Measurements from ENCODE around the gene ZBTB8B.
"Not testable (repeated sequence)": the region's sequence is repeated elsewhere in the genome, so short reads cannot be mapped to it uniquely, and the experiment has no call there.

ZBTB8B gene

GRCh38 chr1:32474954-32475353, 10.1 kb downstream of the ZBTB8B start:
- no peaks in the 10 kb centered on the region for H3K27me3 ChIP-seq (replicated peaks; ENCODE audit: insufficient read depth, low read length)
- H3K36me3 ChIP-seq (replicated peaks; ENCODE audit: insufficient read depth, low read length): no peaks in the 10 kb centered on the region
- H3K27ac ChIP-seq (ENCODE audit: low read length): no peak overlapping the region
- TF ChIP-seq CTCF (IDR thresholded peaks at IDR 0.05; ENCODE audit: low read length): no peak
- TF ChIP-seq EZH2phosphoT487 (IDR thresholded peaks at IDR 0.05; ENCODE audit: low read length): no peak
- TF ChIP-seq EZH2 (optimal IDR thresholded peaks at IDR 0.05; ENCODE audit: low read depth, low read length): no peak
- H3F3A ChIP-seq (ENCODE audit: insufficient read depth, low read length): no peaks in the 10 kb centered on the region
- H3K9me2 ChIP-seq (replicated peaks; ENCODE audit: insufficient read depth, low read length): no peaks in the 10 kb centered on the region
- no peaks in the 10 kb centered on the region for H4K20me1 ChIP-seq (ENCODE audit: insufficient read depth, low read length)
- no peak overlapping the region for H3K4me2 ChIP-seq (ENCODE audit: low read depth, low read length)
- no peaks in the 10 kb centered on the region for H3K79me2 ChIP-seq (ENCODE audit: low read length)
- no peak overlapping the region for H2AFZ ChIP-seq (ENCODE audit: low read length)
- no peaks in the 10 kb centered on the region for H3K9me3 ChIP-seq (replicated peaks; ENCODE audit: insufficient read depth, low read length)
- DNase-seq: no peak
- H3K4me3 ChIP-seq (ENCODE audit: low read length): no peak overlapping the region
- H3K4me1 ChIP-seq (ENCODE audit: low read length): no peaks in the 10 kb centered on the region
- no peak overlapping the region for H3K9ac ChIP-seq (ENCODE audit: low read length)

GRCh38 chr1:32480003-32480402, 15.1 kb downstream of the ZBTB8B start:
- Histone ChIP-seq H3F3A (ENCODE audit: insufficient read depth, low read length) (no peaks in the 10 kb centered on the region), H3K4me2 (ENCODE audit: low read depth, low read length) (no peak overlapping the region), H3K9me2 (replicated peaks; ENCODE audit: insufficient read depth, low read length) (no peaks in the 10 kb centered on the region), H3K4me1 (ENCODE audit: low read length) (no peaks in the 10 kb centered on the region), H4K20me1 (ENCODE audit: insufficient read depth, low read length) (no peaks in the 10 kb centered on the region), H2AFZ (ENCODE audit: low read length) (no peak overlapping the region), H3K9ac (ENCODE audit: low read length) (no peak overlapping the region), H3K27me3 (replicated peaks; ENCODE audit: insufficient read depth, low read length) (no peaks in the 10 kb centered on the region), H3K27ac (ENCODE audit: low read length) (no peak overlapping the region), H3K79me2 (ENCODE audit: low read length) (no peaks in the 10 kb centered on the region), H3K4me3 (ENCODE audit: low read length) (no peak overlapping the region), H3K36me3 (replicated peaks; ENCODE audit: insufficient read depth, low read length) (no peaks in the 10 kb centered on the region), H3K9me3 (replicated peaks; ENCODE audit: insufficient read depth, low read length) (no peaks in the 10 kb centered on the region)
- no peak for TF ChIP-seq EZH2 (optimal IDR thresholded peaks at IDR 0.05; ENCODE audit: low read depth, low read length)
- TF ChIP-seq CTCF (IDR thresholded peaks at IDR 0.05; ENCODE audit: low read length): no peak
- no peak for TF ChIP-seq EZH2phosphoT487 (IDR thresholded peaks at IDR 0.05; ENCODE audit: low read length)
- DNase-seq: no peak

- H3K9me3 ChIP-seq (replicated peaks; ENCODE audit: insufficient read depth, low read length): no peaks in the 10 kb centered on the region
- no peaks in the 10 kb centered on the region for H3F3A ChIP-seq (ENCODE audit: insufficient read depth, low read length)
- H3K9ac ChIP-seq (ENCODE audit: low read length): no peak overlapping the region
- H2AFZ ChIP-seq (ENCODE audit: low read length): no peak overlapping the region
- H3K36me3 ChIP-seq (replicated peaks; ENCODE audit: insufficient read depth, low read length): no peaks in the 10 kb centered on the region
- TF ChIP-seq EZH2phosphoT487 (IDR thresholded peaks at IDR 0.05; ENCODE audit: low read length): no peak
- no peak for TF ChIP-seq EZH2 (optimal IDR thresholded peaks at IDR 0.05; ENCODE audit: low read depth, low read length)
- TF ChIP-seq CTCF (IDR thresholded peaks at IDR 0.05; ENCODE audit: low read length): no peak
- DNase-seq: no peak
- no peaks in the 10 kb centered on the region for H3K79me2 ChIP-seq (ENCODE audit: low read length)
- no peak overlapping the region for H3K27ac ChIP-seq (ENCODE audit: low read length)
- H4K20me1 ChIP-seq (ENCODE audit: insufficient read depth, low read length): no peaks in the 10 kb centered on the region
- no peak overlapping the region for H3K4me3 ChIP-seq (ENCODE audit: low read length)
- H3K4me2 ChIP-seq (ENCODE audit: low read depth, low read length): no peak overlapping the region
- no peaks in the 10 kb centered on the region for H3K9me2 ChIP-seq (replicated peaks; ENCODE audit: insufficient read depth, low read length)
- no peaks in the 10 kb centered on the region for H3K4me1 ChIP-seq (ENCODE audit: low read length)
- no peaks in the 10 kb centered on the region for H3K27me3 ChIP-seq (replicated peaks; ENCODE audit: insufficient read depth, low read length)
Measured at GRCh38 chr1:32480761-32481160, 15.9 kb downstream of the ZBTB8B start.

- not testable (repeated sequence) for H3K9ac ChIP-seq (ENCODE audit: low read length); H3K4me2 ChIP-seq (ENCODE audit: low read depth, low read length); H4K20me1 ChIP-seq (ENCODE audit: insufficient read depth, low read length); H3K79me2 ChIP-seq (ENCODE audit: low read length); H3K27me3 ChIP-seq (replicated peaks; ENCODE audit: insufficient read depth, low read length); H3K9me2 ChIP-seq (replicated peaks; ENCODE audit: insufficient read depth, low read length); H3F3A ChIP-seq (ENCODE audit: insufficient read depth, low read length); H3K36me3 ChIP-seq (replicated peaks; ENCODE audit: insufficient read depth, low read length); DNase-seq; H2AFZ ChIP-seq (ENCODE audit: low read length); H3K4me3 ChIP-seq (ENCODE audit: low read length); H3K27ac ChIP-seq (ENCODE audit: low read length); H3K4me1 ChIP-seq (ENCODE audit: low read length); H3K9me3 ChIP-seq (replicated peaks; ENCODE audit: insufficient read depth, low read length)
Measured at GRCh38 chr1:32481788-32482187, 16.9 kb downstream of the ZBTB8B start.
